GM12878 (cell line): ENCODE measurements around the gene MTHFD1L. TPM values are rescaled to one million over a fixed set of nuclear protein-coding genes. Genes with fewer than 3 reads are reported as not detected.

Source experiments
- MEF2B ChIP-seq: fragments of 450-650 bp; IDR thresholded peaks from 2 replicates; pipeline ENCODE4 v1.6.1; 2018; ENCODE audit warnings: mild to moderate bottlenecking, moderate library complexity; ENCODE audit not compliant: partially characterized antibody, poor library complexity, severe bottlenecking
- PKNOX1 ChIP-seq: fragments of 450-650 bp; IDR thresholded peaks from 2 replicates; pipeline ENCODE4 v1.6.1; 2016; ENCODE audit warnings: mild to moderate bottlenecking
- polyA plus RNA-seq, 11 experiments: library from polyadenylated mRNA; depleted of rRNA in 4 of 11; unstranded in 6 of 11; stranded (reverse) in 5 of 11; fragments of >200 nt; fragmentation: Nextera tagmentation in 4 of 11; fragmentation: Illumina TruSeq in 1 of 11; extraction: Ambion mirVana in 4 of 11; extraction: Trizol in 1 of 11; gene quantifications; 1 replicate in 1 of 11; 2 replicates in 10 of 11; pipeline versions ENCODE4 v1.2.1 to v1.2.3, GENCODE V29; 2011 to 2016; ENCODE audit warnings: inconsistent platforms in 2 of 11, missing spikeins in 2 of 11, low read depth in 1 of 11
- total RNA-seq, 4 experiments: library from RNA; depleted of rRNA in 3 of 4; stranded (reverse); fragments of >200 nt in 3 of 4; fragmentation: Illumina TruSeq in 1 of 4; extraction: Trizol in 1 of 4; gene quantifications; 2 replicates each; pipeline versions ENCODE4 v1.2.1 to v1.2.3, GENCODE V29; 2013 to 2021
- TF ChIP-seq, protein P1 (sequence below): IDR thresholded peaks from 2 replicates; pipeline ENCODE4 v1.6.1; 2012; ENCODE audit warnings: improper control_type of control experiment, low read depth, low read length; ENCODE audit not compliant: insufficient replicate concordance

The MTHFD1L gene
- total and polyA plus RNA-seq, 10 of the 15 experiments (the other 5 are each of a cell fraction or from before 2014, with no cell fraction given), result 11.7 to 75.5 (median 28.8) TPM

GRCh38 chr6:151012321-151013294 lies 147.1 kb downstream of the MTHFD1L start (continued):
- TF ChIP-seq, protein P1, sequence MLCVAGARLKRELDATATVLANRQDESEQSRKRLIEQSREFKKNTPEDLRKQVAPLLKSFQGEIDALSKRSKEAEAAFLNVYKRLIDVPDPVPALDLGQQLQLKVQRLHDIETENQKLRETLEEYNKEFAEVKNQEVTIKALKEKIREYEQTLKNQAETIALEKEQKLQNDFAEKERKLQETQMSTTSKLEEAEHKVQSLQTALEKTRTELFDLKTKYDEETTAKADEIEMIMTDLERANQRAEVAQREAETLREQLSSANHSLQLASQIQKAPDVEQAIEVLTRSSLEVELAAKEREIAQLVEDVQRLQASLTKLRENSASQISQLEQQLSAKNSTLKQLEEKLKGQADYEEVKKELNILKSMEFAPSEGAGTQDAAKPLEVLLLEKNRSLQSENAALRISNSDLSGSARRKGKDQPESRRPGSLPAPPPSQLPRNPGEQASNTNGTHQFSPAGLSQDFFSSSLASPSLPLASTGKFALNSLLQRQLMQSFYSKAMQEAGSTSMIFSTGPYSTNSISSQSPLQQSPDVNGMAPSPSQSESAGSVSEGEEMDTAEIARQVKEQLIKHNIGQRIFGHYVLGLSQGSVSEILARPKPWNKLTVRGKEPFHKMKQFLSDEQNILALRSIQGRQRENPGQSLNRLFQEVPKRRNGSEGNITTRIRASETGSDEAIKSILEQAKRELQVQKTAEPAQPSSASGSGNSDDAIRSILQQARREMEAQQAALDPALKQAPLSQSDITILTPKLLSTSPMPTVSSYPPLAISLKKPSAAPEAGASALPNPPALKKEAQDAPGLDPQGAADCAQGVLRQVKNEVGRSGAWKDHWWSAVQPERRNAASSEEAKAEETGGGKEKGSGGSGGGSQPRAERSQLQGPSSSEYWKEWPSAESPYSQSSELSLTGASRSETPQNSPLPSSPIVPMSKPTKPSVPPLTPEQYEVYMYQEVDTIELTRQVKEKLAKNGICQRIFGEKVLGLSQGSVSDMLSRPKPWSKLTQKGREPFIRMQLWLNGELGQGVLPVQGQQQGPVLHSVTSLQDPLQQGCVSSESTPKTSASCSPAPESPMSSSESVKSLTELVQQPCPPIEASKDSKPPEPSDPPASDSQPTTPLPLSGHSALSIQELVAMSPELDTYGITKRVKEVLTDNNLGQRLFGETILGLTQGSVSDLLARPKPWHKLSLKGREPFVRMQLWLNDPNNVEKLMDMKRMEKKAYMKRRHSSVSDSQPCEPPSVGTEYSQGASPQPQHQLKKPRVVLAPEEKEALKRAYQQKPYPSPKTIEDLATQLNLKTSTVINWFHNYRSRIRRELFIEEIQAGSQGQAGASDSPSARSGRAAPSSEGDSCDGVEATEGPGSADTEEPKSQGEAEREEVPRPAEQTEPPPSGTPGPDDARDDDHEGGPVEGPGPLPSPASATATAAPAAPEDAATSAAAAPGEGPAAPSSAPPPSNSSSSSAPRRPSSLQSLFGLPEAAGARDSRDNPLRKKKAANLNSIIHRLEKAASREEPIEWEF, result no peak
- TF ChIP-seq PKNOX1 (no peak), MEF2B (no peak)
